Measurements from ENCODE around the gene SAT2. TPM values are rescaled to one million over a fixed set of nuclear protein-coding genes. Genes with fewer than 3 reads are reported as not detected.

The SAT2 gene
- total RNA-seq, 2 donors from 2014 or later: 59.9 to 148 TPM

GRCh38 chr17:7587420-7588151 lies 40.0 kb downstream of the SAT2 start:
- TF ChIP-seq POLR2A (IDR thresholded peaks at IDR 0.05) (no peak), CTCF (IDR thresholded peaks at IDR 0.05) (no peak)
- intact Hi-C loops (cut with DNase I): no loop called here
- Histone ChIP-seq H3K36me3 (replicated peaks in 1 of 2; ENCODE audit: insufficient read depth in 1 of 2, low read depth in 2 of 2) (peaks cover 11 to 12% of the 10 kb centered on the region in 2 donors), H3K4me1 (peaks cover 37% of the 10 kb centered on the region), H3K27me3 (no peaks in the 10 kb centered on the region), H3K4me3 (no peak overlapping the region), H3K9me3 (no peaks in the 10 kb centered on the region), H3K27ac (no peak overlapping the region)
- no peak for ATAC-seq
- no peak for DNase-seq
- WGBS, 2 donors: 73 to 79% methylated on average over 10 to 12 of the region's 12 CpGs

GRCh38 chr17:7586673-7587419 lies 40.8 kb downstream of the SAT2 start:
- Histone ChIP-seq H3K36me3 (replicated peaks in 1 of 2; ENCODE audit: insufficient read depth in 1 of 2, low read depth in 2 of 2) (peaks cover 5% of the 10 kb centered on the region in 2 donors), H3K27ac (no peak overlapping the region)
- TF ChIP-seq CTCF (IDR thresholded peaks at IDR 0.05): peak in 5 of 7 experiments; percentile 11 to 39 (median 26)
- no peak for TF ChIP-seq POLR2A (IDR thresholded peaks at IDR 0.05)

GRCh38 chr17:7583253-7584109 lies 44.1 kb downstream of the SAT2 start, which contains the start of gene MPDU1:
Gene MPDU1 (plus strand): TSS chr17:7583852. CDS start chr17:7583863, 11 bp downstream.
- no peaks in the 10 kb centered on the region for H3K9me3 ChIP-seq
- H3K27me3 ChIP-seq: no peaks in the 10 kb centered on the region
- ATAC-seq: peak; percentile 93
- H3K27ac ChIP-seq: peak within 1 kb of the TSS; percentile 84 to 96 (median 94)
- peaks cover 49% of the 10 kb centered on the region for H3K4me1 ChIP-seq
- WGBS, 2 donors: 14 to 20% methylated on average over 47 to 69 of the region's 69 CpGs
- peak in 2 of 7 experiments; percentile 9 to 23 for TF ChIP-seq CTCF (IDR thresholded peaks at IDR 0.05)
- peak; percentile 65 to 93 (median 89) for TF ChIP-seq POLR2A (IDR thresholded peaks at IDR 0.05)
- H3K4me3 ChIP-seq: peak within 1 kb of the TSS; percentile 17 to 71
- DNase-seq: peak; percentile 96 to 97 (median 96)
- intact Hi-C loops (cut with DNase I): no loop called here
- H3K36me3 ChIP-seq (replicated peaks in 1 of 2; ENCODE audit: insufficient read depth in 1 of 2, low read depth in 2 of 2): peaks cover 0 to 5% of the 10 kb centered on the region in 2 donors

More at GRCh38 chr17:7586673-7587419, 40.8 kb downstream of the SAT2 start:
- Histone ChIP-seq H3K27me3 (no peaks in the 10 kb centered on the region), H3K4me1 (peaks cover 43% of the 10 kb centered on the region), H3K4me3 (no peak overlapping the region), H3K9me3 (no peaks in the 10 kb centered on the region)
- WGBS, 2 donors: 61 to 70% methylated on average over 5 to 9 of the region's 9 CpGs
- ATAC-seq (no peak), DNase-seq (peak in 2 of 4 donors; percentile 46 to 49)
- intact Hi-C loops (cut with DNase I): no loop called here

- Histone ChIP-seq H3K27me3 (no peaks in the 10 kb centered on the region), H3K4me1 (peaks cover 49% of the 10 kb centered on the region), H3K9me3 (no peaks in the 10 kb centered on the region), H3K4me3 (no peak overlapping the region), H3K27ac (peak overlapping the region; percentile 84 to 96 (median 94)), H3K36me3 (replicated peaks in 1 of 2; ENCODE audit: insufficient read depth in 1 of 2, low read depth in 2 of 2) (peaks cover 7 to 9% of the 10 kb centered on the region in 2 donors)
- 45 to 79% methylated on average over 4 to 33 of the region's 36 CpGs for WGBS, 2 donors
- DNase-seq: peak in 2 of 4 donors; percentile 15 to 36
- intact Hi-C loops (cut with DNase I): no loop called here
- no peak for ATAC-seq
- TF ChIP-seq POLR2A (IDR thresholded peaks at IDR 0.05): no peak
- TF ChIP-seq CTCF (IDR thresholded peaks at IDR 0.05): no peak
Measured at GRCh38 chr17:7582396-7583252, 45.0 kb downstream of the SAT2 start.
